Activated B cell treated with CpG ODN at 0.5 μM for 24 hours (primary cell): ENCODE data around the gene RRAS2. TPM values are rescaled to one million over a fixed set of nuclear protein-coding genes. Genes with fewer than 3 reads are reported as not detected.
"Not testable (repeated sequence)": the region's sequence is repeated elsewhere in the genome, so short reads cannot be mapped to it uniquely, and the experiment has no call there.

Source experiments
- ATAC-seq: fragments of 200-7000 bp; cut with Tn5 transposase; one replicate; pipeline ENCODE4 v1.10.0; 2021; ENCODE audit warnings: low read depth, mild to moderate bottlenecking, moderate library complexity
- CTCF ChIA-PET: fragments of 350-600 bp; sonication (Branson Sonifier 250); formaldehyde crosslinking; loops from one replicate; lab custom pipeline; 2021; ENCODE audit warnings: antibody characterized with exemption; lab: Charles Lee
- POLR2A ChIA-PET: fragments of 350-600 bp; sonication (Branson Sonifier 250); formaldehyde crosslinking; loops from one replicate; lab custom pipeline; 2021; ENCODE audit warnings: antibody characterized with exemption; lab: Charles Lee
- DNase-seq: peaks from one replicate; pipeline ENCODE4 v3.0.0; 2022
- H3K27ac Mint-ChIP-seq: one replicate; pipeline ENCODE4 v1.8.0; 2020; ENCODE audit warnings: mixed read lengths
- H3K27me3 Mint-ChIP-seq: one replicate; pipeline ENCODE4 v1.8.0; 2021; ENCODE audit warnings: mixed read lengths
- H3K36me3 Mint-ChIP-seq: one replicate; pipeline ENCODE4 v1.8.0; 2021; ENCODE audit warnings: low read depth, mixed read lengths
- H3K4me1 Mint-ChIP-seq: one replicate; pipeline ENCODE4 v1.8.0; 2021; ENCODE audit warnings: mixed read lengths
- H3K4me3 Mint-ChIP-seq: one replicate; pipeline ENCODE4 v1.8.0; 2020; ENCODE audit warnings: mild to moderate bottlenecking, mixed read lengths
- H3K9me3 Mint-ChIP-seq: one replicate; pipeline ENCODE4 v1.8.0; 2020; ENCODE audit warnings: mixed read lengths
- intact Hi-C: fragments of 100-400 bp; cut with micrococcal nuclease; formaldehyde crosslinking; loops from one replicate; pipeline ENCODE4 v1.15.1; 2024
- total RNA-seq: library from RNA; stranded (reverse); gene quantifications from 2 replicates; pipeline ENCODE4 v1.2.3, GENCODE V29; 2022
- TF ChIP-seq, protein P1 (sequence below): fragments of 200-600 bp; IDR thresholded peaks from one replicate; pipeline ENCODE4 v1.8.0; 2022; ENCODE audit warnings: antibody characterized with exemption, mild to moderate bottlenecking

RRAS2 gene
- total RNA-seq, 1 donor from 2014 or later = 106 TPM

DNA sequence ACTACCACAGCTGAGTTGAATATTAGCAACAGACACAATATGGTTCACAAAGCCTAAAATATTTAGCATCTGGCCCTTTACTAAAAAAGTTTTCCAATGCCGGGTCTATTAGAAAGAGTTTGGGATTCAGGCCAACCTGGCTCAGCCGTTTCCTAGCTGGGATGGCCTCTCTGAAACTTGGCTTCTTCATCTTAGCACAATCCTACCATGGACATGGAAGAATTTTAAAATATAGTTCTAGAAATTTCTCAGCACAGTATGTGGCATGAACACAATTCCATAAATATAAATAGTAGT is 103.8 kb downstream of the RRAS2 start:
- Mint-ChIP-seq H3K27me3 (peaks cover 11% of the 10 kb centered on the region), H3K27ac (no peak overlapping the region), H3K9me3 (no peaks in the 10 kb centered on the region), H3K4me1 (no peaks in the 10 kb centered on the region), H3K36me3 (no peaks in the 10 kb centered on the region), H3K4me3 (no peak overlapping the region)
- ChIA-PET CTCF (no interaction called here), POLR2A (no interaction called here)
- ATAC-seq = no peak
- TF ChIP-seq, protein P1, sequence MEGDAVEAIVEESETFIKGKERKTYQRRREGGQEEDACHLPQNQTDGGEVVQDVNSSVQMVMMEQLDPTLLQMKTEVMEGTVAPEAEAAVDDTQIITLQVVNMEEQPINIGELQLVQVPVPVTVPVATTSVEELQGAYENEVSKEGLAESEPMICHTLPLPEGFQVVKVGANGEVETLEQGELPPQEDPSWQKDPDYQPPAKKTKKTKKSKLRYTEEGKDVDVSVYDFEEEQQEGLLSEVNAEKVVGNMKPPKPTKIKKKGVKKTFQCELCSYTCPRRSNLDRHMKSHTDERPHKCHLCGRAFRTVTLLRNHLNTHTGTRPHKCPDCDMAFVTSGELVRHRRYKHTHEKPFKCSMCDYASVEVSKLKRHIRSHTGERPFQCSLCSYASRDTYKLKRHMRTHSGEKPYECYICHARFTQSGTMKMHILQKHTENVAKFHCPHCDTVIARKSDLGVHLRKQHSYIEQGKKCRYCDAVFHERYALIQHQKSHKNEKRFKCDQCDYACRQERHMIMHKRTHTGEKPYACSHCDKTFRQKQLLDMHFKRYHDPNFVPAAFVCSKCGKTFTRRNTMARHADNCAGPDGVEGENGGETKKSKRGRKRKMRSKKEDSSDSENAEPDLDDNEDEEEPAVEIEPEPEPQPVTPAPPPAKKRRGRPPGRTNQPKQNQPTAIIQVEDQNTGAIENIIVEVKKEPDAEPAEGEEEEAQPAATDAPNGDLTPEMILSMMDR = no peak
- intact Hi-C loops = no loop called here
- no peak for DNase-seq

DNA sequence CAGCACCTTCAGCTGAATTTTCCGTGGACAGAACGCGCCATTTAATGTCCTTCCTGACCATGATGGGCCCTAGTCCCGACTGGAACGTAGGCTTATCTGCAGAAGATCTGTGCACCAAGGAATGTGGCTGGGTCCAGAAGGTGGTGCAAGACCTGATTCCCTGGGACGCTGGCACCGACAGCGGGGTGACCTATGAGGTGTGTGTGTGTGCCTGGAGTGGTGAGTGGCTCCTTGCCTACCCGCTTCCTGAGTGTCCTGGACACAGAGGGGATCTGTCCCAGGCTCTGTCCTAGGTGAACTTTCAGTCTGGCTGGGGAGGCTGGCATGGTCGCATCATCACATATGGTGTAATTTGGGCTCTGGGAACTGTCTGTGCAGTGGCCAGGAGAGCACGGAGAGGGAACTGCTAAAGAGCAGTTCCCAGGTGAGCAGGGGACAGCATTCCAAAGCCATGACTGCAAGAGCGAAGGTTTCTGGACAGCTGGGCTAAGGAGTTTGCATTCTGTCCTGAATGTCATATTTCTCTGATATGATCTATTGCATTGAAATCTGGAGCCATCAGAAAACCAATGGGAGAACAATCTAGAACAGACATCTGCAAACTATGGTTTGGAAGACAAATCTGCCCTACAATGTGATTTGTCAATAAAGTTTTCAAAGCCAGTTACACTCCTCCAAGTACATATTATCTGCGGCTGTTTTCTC is 104.3 kb downstream of the RRAS2 start:
- no peak overlapping the region for H3K27ac Mint-ChIP-seq
- H3K27me3 Mint-ChIP-seq = peaks cover 13% of the 10 kb centered on the region
- TF ChIP-seq, protein P1 = no peak
- ChIA-PET CTCF (no interaction called here), POLR2A (no interaction called here)
- no peak for DNase-seq
- H3K9me3 Mint-ChIP-seq = no peaks in the 10 kb centered on the region
- intact Hi-C loops = no loop called here
- no peak for ATAC-seq
- no peaks in the 10 kb centered on the region for H3K36me3 Mint-ChIP-seq
- H3K4me1 Mint-ChIP-seq = no peaks in the 10 kb centered on the region
- H3K4me3 Mint-ChIP-seq = no peak overlapping the region

DNA sequence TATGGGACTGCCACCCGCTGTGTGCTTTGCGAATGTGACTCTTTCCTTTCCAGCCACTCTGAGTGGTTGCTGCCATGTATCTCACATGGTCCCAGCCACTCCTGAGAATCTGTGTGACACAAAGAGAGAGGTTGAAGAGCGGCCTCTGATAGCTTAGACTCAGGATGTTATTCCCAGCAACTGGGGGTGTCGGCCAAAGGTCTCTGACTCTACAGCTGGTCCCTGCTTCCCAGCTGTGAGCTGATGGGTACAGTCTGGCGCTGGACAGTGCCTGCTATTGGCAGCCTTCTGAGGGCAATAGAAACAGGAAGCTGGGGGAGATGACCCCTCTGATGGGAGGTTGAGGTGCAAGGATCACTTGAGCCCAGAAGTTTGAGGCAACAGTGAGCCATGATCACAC is 105.1 kb downstream of the RRAS2 start:
- no peaks in the 10 kb centered on the region for H3K36me3 Mint-ChIP-seq
- peaks cover 6% of the 10 kb centered on the region for H3K4me1 Mint-ChIP-seq
- intact Hi-C loops = no loop called here
- ATAC-seq (no peak), DNase-seq (no peak)
- ChIA-PET CTCF (interaction anchor here (1.0 to 1.3 kb wide), 3 partner anchors 55 to 297 kb away, joined by 3 to 5 read pairs (median 3); no protein-coding TSS in a partner anchor), POLR2A (no interaction called here)
- peaks cover 18% of the 10 kb centered on the region for H3K27me3 Mint-ChIP-seq
- TF ChIP-seq, protein P1 = no peak
- no peak overlapping the region for H3K27ac Mint-ChIP-seq
- H3K4me3 Mint-ChIP-seq = no peak overlapping the region
- H3K9me3 Mint-ChIP-seq = no peaks in the 10 kb centered on the region

DNA sequence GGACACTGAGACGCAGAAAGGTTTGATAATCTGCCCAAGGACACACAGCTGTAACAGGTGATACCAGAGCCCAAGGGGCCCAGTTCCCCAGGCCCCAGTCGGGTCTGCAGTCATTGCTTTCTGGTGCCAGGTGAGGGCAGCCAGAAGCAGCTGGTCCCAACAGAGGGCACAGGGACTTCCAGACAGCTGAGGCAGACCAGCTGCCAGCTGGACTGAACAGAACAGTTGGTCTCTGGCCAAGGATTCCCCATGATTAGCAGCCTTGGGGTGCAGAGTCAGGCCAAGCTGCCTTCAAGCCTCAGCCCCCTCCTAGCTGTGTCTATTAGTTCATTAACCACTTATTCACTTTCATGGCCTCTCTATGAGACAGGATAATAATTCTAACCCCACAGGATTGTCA is 105.6 kb downstream of the RRAS2 start:
- POLR2A ChIA-PET = no interaction called here
- H3K27ac Mint-ChIP-seq = no peak overlapping the region
- no peak for DNase-seq
- TF ChIP-seq, protein P1 = no peak
- no peak for ATAC-seq
- CTCF ChIA-PET = interaction anchor here (1.0 to 1.5 kb wide), 5 partner anchors 55 to 481 kb away, joined by 3 to 5 read pairs (median 3); no protein-coding TSS in a partner anchor
- H3K9me3 Mint-ChIP-seq = no peaks in the 10 kb centered on the region
- peaks cover 18% of the 10 kb centered on the region for H3K27me3 Mint-ChIP-seq
- H3K4me1 Mint-ChIP-seq = peaks cover 10% of the 10 kb centered on the region
- no peak overlapping the region for H3K4me3 Mint-ChIP-seq
- intact Hi-C loops = no loop called here
- H3K36me3 Mint-ChIP-seq = no peaks in the 10 kb centered on the region

DNA sequence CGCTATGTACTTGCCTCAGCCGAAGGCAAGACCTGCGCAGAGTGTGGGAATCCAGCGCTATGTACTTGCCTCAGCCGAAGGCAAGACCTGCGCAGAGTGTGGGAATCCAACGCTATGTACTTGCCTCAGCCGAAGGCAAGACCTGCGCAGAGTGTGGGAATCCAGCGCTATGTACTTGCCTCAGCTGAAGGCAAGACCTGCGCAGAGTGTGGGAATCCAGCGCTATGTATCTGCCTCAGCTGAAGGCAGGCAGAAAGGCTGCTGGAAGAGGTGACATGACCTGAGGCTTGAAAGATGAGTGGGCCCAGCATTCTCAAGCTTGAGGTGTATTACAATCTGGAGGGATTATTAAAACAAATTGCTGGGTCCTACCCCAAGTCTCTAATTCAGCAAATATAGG is 106.5 kb downstream of the RRAS2 start:
- CTCF ChIA-PET = interaction anchor here (1.1 to 1.5 kb wide), 4 partner anchors 167 to 480 kb away, joined by 3 to 6 read pairs (median 5); no protein-coding TSS in a partner anchor
- H3K36me3 Mint-ChIP-seq, H3K27ac Mint-ChIP-seq, H3K4me3 Mint-ChIP-seq, ATAC-seq, H3K9me3 Mint-ChIP-seq, intact Hi-C loops, POLR2A ChIA-PET, DNase-seq: not testable (repeated sequence)
- peaks cover 23% of the 10 kb centered on the region for H3K27me3 Mint-ChIP-seq
- peaks cover 17% of the 10 kb centered on the region for H3K4me1 Mint-ChIP-seq
